BLaER1 (cell line): ENCODE results near the gene BRD2.
A peak's percentile ranks its signal among the peaks of the same experiment; 100 is the strongest.

Experiments used
- H3K27ac ChIP-seq: shearing (Covaris generic); formaldehyde crosslinking; 2 replicates; pipeline ENCODE4 v1.8.1; 2022
- H3K27me3 ChIP-seq: shearing (Covaris generic); formaldehyde crosslinking; 2 replicates; pipeline ENCODE4 v1.8.1; 2022
- H3K36me3 ChIP-seq: shearing (Covaris generic); formaldehyde crosslinking; 2 replicates; pipeline ENCODE4 v1.8.1; 2022
- H3K4me1 ChIP-seq: shearing (Covaris generic); formaldehyde crosslinking; 2 replicates; pipeline ENCODE4 v1.8.1; 2022
- H3K4me2 ChIP-seq: shearing (Covaris generic); formaldehyde crosslinking; 2 replicates; pipeline ENCODE4 v1.8.1; 2022
- H3K4me3 ChIP-seq: shearing (Covaris generic); formaldehyde crosslinking; 2 replicates; pipeline ENCODE4 v1.8.1; 2022
- H3K9ac ChIP-seq: shearing (Covaris generic); formaldehyde crosslinking; 2 replicates; pipeline ENCODE4 v1.8.1; 2022
- H3K9me3 ChIP-seq: shearing (Covaris generic); formaldehyde crosslinking; 2 replicates; pipeline ENCODE4 v1.8.1; 2022
- H4K20me1 ChIP-seq: shearing (Covaris generic); formaldehyde crosslinking; 2 replicates; pipeline ENCODE4 v1.8.1; 2022
- Cebpa-rat ChIP-seq: shearing (Covaris generic); IDR thresholded peaks from 2 replicates; pipeline ENCODE4 v1.8.1; 2022

The BRD2 gene

DNA sequence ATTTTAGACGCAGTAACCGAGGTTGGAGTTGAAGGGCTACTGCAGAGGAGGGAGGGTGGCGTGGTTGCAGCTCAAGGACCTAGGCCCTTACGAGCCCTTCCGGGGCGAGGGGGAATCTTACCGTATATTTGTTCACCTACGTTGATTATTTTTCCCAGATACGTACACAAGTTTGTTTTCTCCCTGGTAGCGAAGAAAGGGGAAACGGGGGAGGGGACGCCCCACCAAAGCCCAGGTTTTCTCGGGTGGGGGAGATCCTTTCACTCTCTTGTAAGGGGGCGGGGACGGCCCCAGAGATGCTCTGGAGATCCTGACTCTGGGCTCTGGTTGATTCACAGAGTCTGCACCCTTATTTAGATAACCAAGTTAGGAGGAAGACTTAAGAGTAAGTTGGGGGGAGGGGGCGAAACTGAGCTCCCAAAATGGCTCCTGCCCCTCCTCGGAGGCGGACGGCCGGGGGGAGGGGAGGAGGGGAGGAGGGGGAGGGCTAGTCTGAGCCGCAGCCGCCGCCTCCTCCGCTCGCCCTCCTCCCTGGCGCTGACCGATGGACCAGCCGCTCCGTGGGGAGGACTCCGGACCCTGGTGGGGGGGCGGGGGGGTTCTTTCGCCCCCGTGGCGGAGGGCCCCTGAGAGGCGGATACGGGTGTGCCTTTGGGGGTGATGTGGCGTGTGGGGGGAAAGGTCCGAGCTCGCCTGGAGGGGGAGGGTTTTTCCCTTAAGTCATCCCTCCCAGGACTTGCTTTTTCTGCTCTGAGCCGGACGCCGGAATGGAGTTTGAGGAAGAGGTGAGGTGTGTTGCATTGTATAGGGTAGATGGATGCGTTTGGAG is 2.2 kb downstream of the BRD2 start:
- no peak for TF ChIP-seq Cebpa-rat
- Histone ChIP-seq H3K27me3 (no peaks in the 10 kb centered on the region), H3K27ac (peak overlapping the region; percentile 100), H4K20me1 (peaks cover 35% of the 10 kb centered on the region), H3K4me3 (peak overlapping the region; percentile 87), H3K4me2 (peak overlapping the region; percentile 87), H3K4me1 (peaks cover 32% of the 10 kb centered on the region), H3K9me3 (no peaks in the 10 kb centered on the region; the same call in 1 of the 2 replicates), H3K36me3 (peaks cover 34% of the 10 kb centered on the region), H3K9ac (peak overlapping the region; percentile 99)

GRCh38 chr6:32971242-32971580 is 2.8 kb downstream of the BRD2 start:
- Histone ChIP-seq H4K20me1 (peaks cover 41% of the 10 kb centered on the region), H3K27me3 (no peaks in the 10 kb centered on the region), H3K4me1 (peaks cover 32% of the 10 kb centered on the region), H3K27ac (peak overlapping the region; percentile 100), H3K9ac (peak overlapping the region; percentile 99), H3K9me3 (no peaks in the 10 kb centered on the region; the same call in 1 of the 2 replicates), H3K36me3 (peaks cover 40% of the 10 kb centered on the region), H3K4me3 (peak overlapping the region; percentile 87), H3K4me2 (peak overlapping the region; percentile 74)
- TF ChIP-seq Cebpa-rat = no peak

- peaks cover 32% of the 10 kb centered on the region for H3K4me1 ChIP-seq
- H3K27me3 ChIP-seq = no peaks in the 10 kb centered on the region
- H3K4me2 ChIP-seq = peak overlapping the region; percentile 99
- peak overlapping the region; percentile 100 for H3K4me3 ChIP-seq
- TF ChIP-seq Cebpa-rat = no peak
- H3K36me3 ChIP-seq = peaks cover 46% of the 10 kb centered on the region
- H3K27ac ChIP-seq = peak overlapping the region; percentile 100
- H3K9me3 ChIP-seq = no peaks in the 10 kb centered on the region; the same call in 1 of the 2 replicates
- H3K9ac ChIP-seq = peak overlapping the region; percentile 99
- H4K20me1 ChIP-seq = peaks cover 46% of the 10 kb centered on the region
Measured at GRCh38 chr6:32971581-32972352, 3.4 kb downstream of the BRD2 start.

- Histone ChIP-seq H3K4me2 (peak overlapping the region; percentile 99), H3K4me3 (peak overlapping the region; percentile 100), H4K20me1 (peaks cover 54% of the 10 kb centered on the region), H3K9me3 (no peaks in the 10 kb centered on the region; the same call in 1 of the 2 replicates), H3K36me3 (peaks cover 53% of the 10 kb centered on the region), H3K9ac (peak overlapping the region; percentile 99), H3K4me1 (peaks cover 33% of the 10 kb centered on the region), H3K27me3 (no peaks in the 10 kb centered on the region), H3K27ac (peak overlapping the region; percentile 94)
- no peak for TF ChIP-seq Cebpa-rat
Measured at GRCh38 chr6:32972353-32973143, 4.2 kb downstream of the BRD2 start.

DNA sequence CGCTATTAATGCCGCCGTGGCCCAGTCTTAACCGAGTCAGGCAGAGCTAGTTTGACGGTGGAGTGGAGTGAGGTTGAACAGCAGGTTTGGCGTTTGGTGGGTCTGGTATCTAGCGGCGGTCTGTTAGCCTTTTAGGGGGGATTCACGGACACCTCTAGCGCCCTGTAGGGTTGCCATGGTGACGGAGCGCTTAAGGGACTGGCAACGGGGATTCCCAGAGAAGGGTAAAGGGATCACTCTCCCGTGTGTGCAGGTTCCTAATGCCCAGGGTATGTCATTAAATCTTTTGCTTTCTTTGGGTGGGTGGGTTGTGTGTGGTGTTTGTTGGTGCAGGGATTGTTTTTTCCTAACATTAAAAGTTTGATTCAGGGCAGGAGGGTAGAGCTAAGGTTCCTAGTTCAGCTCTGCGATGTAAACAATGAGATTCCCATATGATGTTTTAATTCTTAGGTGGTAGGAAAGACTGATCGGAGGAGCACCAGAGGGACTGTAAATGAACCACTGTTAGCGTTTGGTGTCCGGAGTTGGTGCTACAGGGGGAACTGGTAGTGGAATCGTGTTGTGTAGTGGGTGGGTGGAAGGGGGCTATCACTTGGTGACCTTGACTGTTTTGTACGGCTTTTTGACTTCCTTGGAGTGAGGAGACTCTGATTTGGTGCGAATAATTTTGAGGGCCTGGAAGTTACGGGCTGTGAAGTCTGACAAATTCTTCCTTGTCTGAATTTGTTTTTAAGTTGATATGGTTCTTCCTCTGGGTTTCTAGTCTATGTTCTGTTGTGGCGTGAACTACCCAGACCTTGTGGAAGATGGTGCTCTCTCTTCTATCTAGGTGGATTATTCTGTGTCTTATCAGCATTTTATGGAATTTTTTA is 5.0 kb downstream of the BRD2 start:
- H3K9me3 ChIP-seq = no peaks in the 10 kb centered on the region; the same call in 1 of the 2 replicates
- no peak for TF ChIP-seq Cebpa-rat
- peak overlapping the region; percentile 99 for H3K9ac ChIP-seq
- peak overlapping the region; percentile 100 for H3K4me3 ChIP-seq
- peaks cover 62% of the 10 kb centered on the region for H3K36me3 ChIP-seq
- H3K27me3 ChIP-seq = no peaks in the 10 kb centered on the region
- H3K4me2 ChIP-seq = peak overlapping the region; percentile 99
- H4K20me1 ChIP-seq = peaks cover 63% of the 10 kb centered on the region
- peaks cover 41% of the 10 kb centered on the region for H3K4me1 ChIP-seq
- H3K27ac ChIP-seq = peak overlapping the region; percentile 94

GRCh38 chr6:32974016-32974333 is 5.6 kb downstream of the BRD2 start:
- Histone ChIP-seq H3K4me3 (peak overlapping the region; percentile 100), H3K4me1 (peaks cover 44% of the 10 kb centered on the region), H4K20me1 (peaks cover 69% of the 10 kb centered on the region), H3K9ac (peak overlapping the region; percentile 99), H3K27ac (peak overlapping the region; percentile 94), H3K4me2 (peak overlapping the region; percentile 99), H3K27me3 (no peaks in the 10 kb centered on the region), H3K9me3 (no peaks in the 10 kb centered on the region; the same call in 1 of the 2 replicates), H3K36me3 (peaks cover 68% of the 10 kb centered on the region)
- TF ChIP-seq Cebpa-rat = no peak

DNA sequence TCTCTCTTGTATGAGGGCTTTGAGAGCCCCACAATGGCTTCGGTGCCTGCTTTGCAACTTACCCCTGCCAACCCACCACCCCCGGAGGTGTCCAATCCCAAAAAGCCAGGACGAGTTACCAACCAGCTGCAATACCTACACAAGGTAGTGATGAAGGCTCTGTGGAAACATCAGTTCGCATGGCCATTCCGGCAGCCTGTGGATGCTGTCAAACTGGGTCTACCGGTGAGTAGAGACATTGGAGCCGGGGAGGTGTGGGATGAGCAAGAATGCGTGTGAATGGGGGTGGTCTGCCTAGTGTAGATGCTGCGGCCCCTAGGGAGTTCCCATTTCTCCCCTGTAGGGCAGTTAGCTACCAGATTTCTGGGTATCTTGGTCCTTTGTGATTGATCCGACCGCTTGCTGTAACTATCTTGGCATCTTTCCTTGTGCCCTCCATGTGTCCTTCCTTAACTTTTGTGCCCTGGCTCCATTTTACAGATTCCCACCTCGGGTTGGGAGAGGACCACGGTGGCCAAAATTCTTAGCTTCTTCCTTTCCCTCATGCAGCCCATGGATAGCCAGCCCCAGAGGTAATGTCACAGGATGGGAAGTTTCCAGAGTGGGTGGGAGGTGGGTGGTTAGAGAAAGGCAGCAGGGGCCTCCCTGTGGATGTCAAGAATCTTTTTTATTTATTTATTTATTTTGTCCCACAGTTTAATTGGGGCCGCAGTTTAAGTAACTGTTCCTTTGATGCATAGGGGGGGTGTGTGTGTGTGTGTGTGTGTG is 6.3 kb downstream of the BRD2 start:
- Histone ChIP-seq H3K9ac (peak overlapping the region; percentile 99), H4K20me1 (peaks cover 76% of the 10 kb centered on the region), H3K4me3 (peak overlapping the region; percentile 100), H3K9me3 (no peaks in the 10 kb centered on the region; the same call in 1 of the 2 replicates), H3K27me3 (no peaks in the 10 kb centered on the region), H3K36me3 (peaks cover 75% of the 10 kb centered on the region), H3K4me2 (peak overlapping the region; percentile 99), H3K4me1 (peaks cover 46% of the 10 kb centered on the region), H3K27ac (peak overlapping the region; percentile 94)
- TF ChIP-seq Cebpa-rat = no peak

DNA sequence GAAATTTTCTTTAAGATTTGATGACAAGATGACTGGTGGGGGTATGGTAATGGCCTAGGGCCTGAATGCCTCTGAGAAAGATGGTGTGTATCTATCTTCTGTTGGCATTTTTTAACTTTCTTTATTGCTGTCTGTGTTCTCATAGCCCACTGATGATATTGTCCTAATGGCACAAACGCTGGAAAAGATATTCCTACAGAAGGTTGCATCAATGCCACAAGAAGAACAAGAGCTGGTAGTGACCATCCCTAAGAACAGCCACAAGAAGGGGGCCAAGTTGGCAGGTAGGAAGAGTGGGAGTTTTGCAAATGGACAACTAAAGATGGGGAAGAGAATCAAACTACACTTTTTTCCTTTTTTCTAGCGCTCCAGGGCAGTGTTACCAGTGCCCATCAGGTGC is 7.5 kb downstream of the BRD2 start:
- Histone ChIP-seq H3K4me3 (peak overlapping the region; percentile 100), H3K9me3 (no peaks in the 10 kb centered on the region; the same call in 1 of the 2 replicates), H4K20me1 (peaks cover 88% of the 10 kb centered on the region), H3K27ac (no peak overlapping the region), H3K27me3 (no peaks in the 10 kb centered on the region), H3K4me1 (peaks cover 57% of the 10 kb centered on the region), H3K9ac (peak overlapping the region; percentile 99; the same call in 1 of the 2 replicates), H3K4me2 (peak overlapping the region; percentile 99), H3K36me3 (peaks cover 87% of the 10 kb centered on the region)
- TF ChIP-seq Cebpa-rat = no peak
